Measurements from ENCODE around the gene NSUN2. TPM values are rescaled to one million over a fixed set of nuclear protein-coding genes. Genes with fewer than 3 reads are reported as not detected.

The NSUN2 gene
- total and polyA plus RNA-seq, 2 experiments from 2014 or later, result 65.4 to 112 TPM

DNA sequence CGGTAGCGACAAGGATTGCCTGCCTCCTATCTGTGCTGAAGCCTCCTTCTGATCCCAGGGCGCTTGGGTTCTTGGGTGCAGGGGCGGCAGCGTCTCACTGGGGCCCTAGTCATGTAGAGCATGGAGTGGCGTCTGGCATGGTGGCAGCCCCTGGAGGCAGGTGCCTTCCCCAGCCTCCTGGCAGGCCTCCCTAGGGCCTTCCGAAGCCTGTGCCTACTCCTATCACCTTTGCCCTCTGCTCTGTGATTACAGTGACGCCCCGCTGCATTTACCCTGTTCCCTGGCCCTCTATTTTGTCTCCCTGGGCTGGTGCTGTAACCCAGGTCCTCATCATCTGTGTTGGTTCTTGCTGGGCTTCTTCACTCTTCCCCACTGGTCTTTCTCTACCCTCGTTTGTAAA, 4.2 kb upstream of the NSUN2 start:
- Histone ChIP-seq H3K4me3 (no peak overlapping the region), H4K20me1 (replicated peaks; ENCODE audit: insufficient read depth) (peaks cover 24% of the 10 kb centered on the region; the same call in 1 of the 2 replicates), H3K36me3 (ENCODE audit: insufficient read depth) (no peaks in the 10 kb centered on the region), H3K27ac (ENCODE audit: low read depth) (no peak overlapping the region), H3F3A (replicated peaks; ENCODE audit: low read depth) (no peaks in the 10 kb centered on the region), H2AFZ (no peak overlapping the region), H3K27me3 (ENCODE audit: insufficient read depth) (no peaks in the 10 kb centered on the region), H3K4me2 (no peak overlapping the region), H3K9me2 (ENCODE audit: insufficient read depth) (no peaks in the 10 kb centered on the region), H3K79me2 (replicated peaks; ENCODE audit: insufficient read depth) (peaks cover 80% of the 10 kb centered on the region), H3K4me1 (ENCODE audit: insufficient read depth) (peaks cover 7% of the 10 kb centered on the region)
- Mint-ChIP-seq H3K9me3 (no peaks in the 10 kb centered on the region), H3K4me3 (no peak overlapping the region), H3K36me3 (ENCODE audit: low read depth) (peaks cover 11% of the 10 kb centered on the region), H3K27ac (no peak overlapping the region), H3K4me1 (peaks cover 8% of the 10 kb centered on the region), H3K27me3 (ENCODE audit: insufficient read depth, low read depth, poor library complexity) (peaks cover 7% of the 10 kb centered on the region)
- no peak for ATAC-seq
- no peak for DNase-seq (ENCODE audit: low spot score)
- TF ChIP-seq, protein P1, sequence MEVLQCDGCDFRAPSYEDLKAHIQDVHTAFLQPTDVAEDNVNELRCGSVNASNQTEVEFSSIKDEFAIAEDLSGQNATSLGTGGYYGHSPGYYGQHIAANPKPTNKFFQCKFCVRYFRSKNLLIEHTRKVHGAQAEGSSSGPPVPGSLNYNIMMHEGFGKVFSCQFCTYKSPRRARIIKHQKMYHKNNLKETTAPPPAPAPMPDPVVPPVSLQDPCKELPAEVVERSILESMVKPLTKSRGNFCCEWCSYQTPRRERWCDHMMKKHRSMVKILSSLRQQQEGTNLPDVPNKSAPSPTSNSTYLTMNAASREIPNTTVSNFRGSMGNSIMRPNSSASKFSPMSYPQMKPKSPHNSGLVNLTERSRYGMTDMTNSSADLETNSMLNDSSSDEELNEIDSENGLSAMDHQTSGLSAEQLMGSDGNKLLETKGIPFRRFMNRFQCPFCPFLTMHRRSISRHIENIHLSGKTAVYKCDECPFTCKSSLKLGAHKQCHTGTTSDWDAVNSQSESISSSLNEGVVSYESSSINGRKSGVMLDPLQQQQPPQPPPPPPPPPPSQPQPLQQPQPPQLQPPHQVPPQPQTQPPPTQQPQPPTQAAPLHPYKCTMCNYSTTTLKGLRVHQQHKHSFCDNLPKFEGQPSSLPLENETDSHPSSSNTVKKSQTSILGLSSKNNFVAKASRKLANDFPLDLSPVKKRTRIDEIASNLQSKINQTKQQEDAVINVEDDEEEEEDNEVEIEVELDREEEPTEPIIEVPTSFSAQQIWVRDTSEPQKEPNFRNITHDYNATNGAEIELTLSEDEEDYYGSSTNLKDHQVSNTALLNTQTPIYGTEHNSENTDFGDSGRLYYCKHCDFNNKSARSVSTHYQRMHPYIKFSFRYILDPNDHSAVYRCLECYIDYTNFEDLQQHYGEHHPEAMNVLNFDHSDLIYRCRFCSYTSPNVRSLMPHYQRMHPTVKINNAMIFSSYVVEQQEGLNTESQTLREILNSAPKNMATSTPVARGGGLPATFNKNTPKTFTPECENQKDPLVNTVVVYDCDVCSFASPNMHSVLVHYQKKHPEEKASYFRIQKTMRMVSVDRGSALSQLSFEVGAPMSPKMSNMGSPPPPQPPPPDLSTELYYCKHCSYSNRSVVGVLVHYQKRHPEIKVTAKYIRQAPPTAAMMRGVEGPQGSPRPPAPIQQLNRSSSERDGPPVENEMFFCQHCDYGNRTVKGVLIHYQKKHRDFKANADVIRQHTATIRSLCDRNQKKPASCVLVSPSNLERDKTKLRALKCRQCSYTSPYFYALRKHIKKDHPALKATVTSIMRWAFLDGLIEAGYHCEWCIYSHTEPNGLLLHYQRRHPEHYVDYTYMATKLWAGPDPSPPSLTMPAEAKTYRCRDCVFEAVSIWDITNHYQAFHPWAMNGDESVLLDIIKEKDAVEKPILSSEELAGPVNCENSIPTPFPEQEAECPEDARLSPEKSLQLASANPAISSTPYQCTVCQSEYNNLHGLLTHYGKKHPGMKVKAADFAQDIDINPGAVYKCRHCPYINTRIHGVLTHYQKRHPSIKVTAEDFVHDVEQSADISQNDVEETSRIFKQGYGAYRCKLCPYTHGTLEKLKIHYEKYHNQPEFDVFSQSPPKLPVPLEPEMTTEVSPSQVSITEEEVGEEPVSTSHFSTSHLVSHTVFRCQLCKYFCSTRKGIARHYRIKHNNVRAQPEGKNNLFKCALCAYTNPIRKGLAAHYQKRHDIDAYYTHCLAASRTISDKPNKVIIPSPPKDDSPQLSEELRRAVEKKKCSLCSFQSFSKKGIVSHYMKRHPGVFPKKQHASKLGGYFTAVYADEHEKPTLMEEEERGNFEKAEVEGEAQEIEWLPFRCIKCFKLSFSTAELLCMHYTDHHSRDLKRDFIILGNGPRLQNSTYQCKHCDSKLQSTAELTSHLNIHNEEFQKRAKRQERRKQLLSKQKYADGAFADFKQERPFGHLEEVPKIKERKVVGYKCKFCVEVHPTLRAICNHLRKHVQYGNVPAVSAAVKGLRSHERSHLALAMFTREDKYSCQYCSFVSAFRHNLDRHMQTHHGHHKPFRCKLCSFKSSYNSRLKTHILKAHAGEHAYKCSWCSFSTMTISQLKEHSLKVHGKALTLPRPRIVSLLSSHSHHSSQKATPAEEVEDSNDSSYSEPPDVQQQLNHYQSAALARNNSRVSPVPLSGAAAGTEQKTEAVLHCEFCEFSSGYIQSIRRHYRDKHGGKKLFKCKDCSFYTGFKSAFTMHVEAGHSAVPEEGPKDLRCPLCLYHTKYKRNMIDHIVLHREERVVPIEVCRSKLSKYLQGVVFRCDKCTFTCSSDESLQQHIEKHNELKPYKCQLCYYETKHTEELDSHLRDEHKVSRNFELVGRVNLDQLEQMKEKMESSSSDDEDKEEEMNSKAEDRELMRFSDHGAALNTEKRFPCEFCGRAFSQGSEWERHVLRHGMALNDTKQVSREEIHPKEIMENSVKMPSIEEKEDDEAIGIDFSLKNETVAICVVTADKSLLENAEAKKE (CRISPR knock-in tag; IDR thresholded peaks at IDR 0.05), result no peak
- no peak for TF ChIP-seq NANOG (IDR thresholded peaks at IDR 0.05; ENCODE audit: borderline replicate concordance)
- TF ChIP-seq, protein P2, sequence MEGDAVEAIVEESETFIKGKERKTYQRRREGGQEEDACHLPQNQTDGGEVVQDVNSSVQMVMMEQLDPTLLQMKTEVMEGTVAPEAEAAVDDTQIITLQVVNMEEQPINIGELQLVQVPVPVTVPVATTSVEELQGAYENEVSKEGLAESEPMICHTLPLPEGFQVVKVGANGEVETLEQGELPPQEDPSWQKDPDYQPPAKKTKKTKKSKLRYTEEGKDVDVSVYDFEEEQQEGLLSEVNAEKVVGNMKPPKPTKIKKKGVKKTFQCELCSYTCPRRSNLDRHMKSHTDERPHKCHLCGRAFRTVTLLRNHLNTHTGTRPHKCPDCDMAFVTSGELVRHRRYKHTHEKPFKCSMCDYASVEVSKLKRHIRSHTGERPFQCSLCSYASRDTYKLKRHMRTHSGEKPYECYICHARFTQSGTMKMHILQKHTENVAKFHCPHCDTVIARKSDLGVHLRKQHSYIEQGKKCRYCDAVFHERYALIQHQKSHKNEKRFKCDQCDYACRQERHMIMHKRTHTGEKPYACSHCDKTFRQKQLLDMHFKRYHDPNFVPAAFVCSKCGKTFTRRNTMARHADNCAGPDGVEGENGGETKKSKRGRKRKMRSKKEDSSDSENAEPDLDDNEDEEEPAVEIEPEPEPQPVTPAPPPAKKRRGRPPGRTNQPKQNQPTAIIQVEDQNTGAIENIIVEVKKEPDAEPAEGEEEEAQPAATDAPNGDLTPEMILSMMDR (conservative IDR thresholded peaks at IDR 0.05; ENCODE audit: low read depth in 2 of 2), result no peak
- no peak for TF ChIP-seq ZNF331 (CRISPR knock-in tag; IDR thresholded peaks at IDR 0.05; ENCODE audit: low read depth)
- no peak for TF ChIP-seq POLR2AphosphoS5 (IDR thresholded peaks at IDR 0.05; ENCODE audit: low read depth)
- TF ChIP-seq, protein P3, sequence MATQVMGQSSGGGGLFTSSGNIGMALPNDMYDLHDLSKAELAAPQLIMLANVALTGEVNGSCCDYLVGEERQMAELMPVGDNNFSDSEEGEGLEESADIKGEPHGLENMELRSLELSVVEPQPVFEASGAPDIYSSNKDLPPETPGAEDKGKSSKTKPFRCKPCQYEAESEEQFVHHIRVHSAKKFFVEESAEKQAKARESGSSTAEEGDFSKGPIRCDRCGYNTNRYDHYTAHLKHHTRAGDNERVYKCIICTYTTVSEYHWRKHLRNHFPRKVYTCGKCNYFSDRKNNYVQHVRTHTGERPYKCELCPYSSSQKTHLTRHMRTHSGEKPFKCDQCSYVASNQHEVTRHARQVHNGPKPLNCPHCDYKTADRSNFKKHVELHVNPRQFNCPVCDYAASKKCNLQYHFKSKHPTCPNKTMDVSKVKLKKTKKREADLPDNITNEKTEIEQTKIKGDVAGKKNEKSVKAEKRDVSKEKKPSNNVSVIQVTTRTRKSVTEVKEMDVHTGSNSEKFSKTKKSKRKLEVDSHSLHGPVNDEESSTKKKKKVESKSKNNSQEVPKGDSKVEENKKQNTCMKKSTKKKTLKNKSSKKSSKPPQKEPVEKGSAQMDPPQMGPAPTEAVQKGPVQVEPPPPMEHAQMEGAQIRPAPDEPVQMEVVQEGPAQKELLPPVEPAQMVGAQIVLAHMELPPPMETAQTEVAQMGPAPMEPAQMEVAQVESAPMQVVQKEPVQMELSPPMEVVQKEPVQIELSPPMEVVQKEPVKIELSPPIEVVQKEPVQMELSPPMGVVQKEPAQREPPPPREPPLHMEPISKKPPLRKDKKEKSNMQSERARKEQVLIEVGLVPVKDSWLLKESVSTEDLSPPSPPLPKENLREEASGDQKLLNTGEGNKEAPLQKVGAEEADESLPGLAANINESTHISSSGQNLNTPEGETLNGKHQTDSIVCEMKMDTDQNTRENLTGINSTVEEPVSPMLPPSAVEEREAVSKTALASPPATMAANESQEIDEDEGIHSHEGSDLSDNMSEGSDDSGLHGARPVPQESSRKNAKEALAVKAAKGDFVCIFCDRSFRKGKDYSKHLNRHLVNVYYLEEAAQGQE (IDR thresholded peaks at IDR 0.05; ENCODE audit: unreplicated experiment), result no peak
- TF ChIP-seq CREB1 (CRISPR knock-in tag; IDR thresholded peaks at IDR 0.05; ENCODE audit: low read depth), result no peak
- no peak for TF ChIP-seq STAT1 (IDR thresholded peaks at IDR 0.05; ENCODE audit: unreplicated experiment)
- no peak for TF ChIP-seq EZH2 (IDR thresholded peaks at IDR 0.05; ENCODE audit: low read depth, unreplicated experiment)
- TF ChIP-seq, protein P4, sequence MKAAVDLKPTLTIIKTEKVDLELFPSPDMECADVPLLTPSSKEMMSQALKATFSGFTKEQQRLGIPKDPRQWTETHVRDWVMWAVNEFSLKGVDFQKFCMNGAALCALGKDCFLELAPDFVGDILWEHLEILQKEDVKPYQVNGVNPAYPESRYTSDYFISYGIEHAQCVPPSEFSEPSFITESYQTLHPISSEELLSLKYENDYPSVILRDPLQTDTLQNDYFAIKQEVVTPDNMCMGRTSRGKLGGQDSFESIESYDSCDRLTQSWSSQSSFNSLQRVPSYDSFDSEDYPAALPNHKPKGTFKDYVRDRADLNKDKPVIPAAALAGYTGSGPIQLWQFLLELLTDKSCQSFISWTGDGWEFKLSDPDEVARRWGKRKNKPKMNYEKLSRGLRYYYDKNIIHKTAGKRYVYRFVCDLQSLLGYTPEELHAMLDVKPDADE (IDR thresholded peaks at IDR 0.05), result no peak
